Small intestine (tissue), 7 donors: Measurements from ENCODE around the gene SLC41A2. TPM values are rescaled to one million over a fixed set of nuclear protein-coding genes. Genes with fewer than 3 reads are reported as not detected.
A peak's percentile ranks its signal among the peaks of the same experiment; 100 is the strongest.

ENCODE experiments used
- DNase-seq, 2 donors: peaks; one replicate each; pipeline versions ENCODE4 v3.0.0 to v3.0.0-alpha.2; 2013
- FAIRE-seq: peaks from 2 replicates; lab custom pipeline; 2012; peaks lifted over from hg19 to GRCh38; lab: Jason Lieb, UNC
- H3K27ac ChIP-seq, 3 donors: one replicate each; pipeline ENCODE4 v1.5.1; 2013; ENCODE audit warnings: low read length in 2 of 3, mild to moderate bottlenecking in 2 of 3, control low read depth in 1 of 3, inconsistent platforms in 1 of 3, low read depth in 1 of 3, moderate library complexity in 1 of 3
- H3K27me3 ChIP-seq, 3 donors: one replicate each; pipeline ENCODE4 v1.6.1; 2013; ENCODE audit warnings: low read length in 3 of 3, inconsistent platforms in 1 of 3; ENCODE audit not compliant: control insufficient read depth in 3 of 3, insufficient read depth in 3 of 3
- H3K36me3 ChIP-seq, 3 donors: one replicate each; pipeline ENCODE4 v1.6.1; 2013; ENCODE audit warnings: low read length in 3 of 3, inconsistent platforms in 1 of 3, low read depth in 1 of 3, mild to moderate bottlenecking in 1 of 3, moderate library complexity in 1 of 3; ENCODE audit not compliant: control insufficient read depth in 3 of 3, insufficient read depth in 2 of 3
- H3K4me1 ChIP-seq, 3 donors: one replicate each; pipeline ENCODE4 v1.6.1; 2013; ENCODE audit warnings: low read length in 2 of 3, inconsistent platforms in 1 of 3, low read depth in 1 of 3, mild to moderate bottlenecking in 1 of 3, moderate library complexity in 1 of 3; ENCODE audit not compliant: control insufficient read depth in 3 of 3, insufficient read depth in 2 of 3
- H3K4me3 ChIP-seq, 3 donors: one replicate each; pipeline ENCODE4 v1.5.1; 2013; ENCODE audit warnings: low read length in 3 of 3, control low read depth in 1 of 3, inconsistent platforms in 1 of 3, low read depth in 1 of 3, mild to moderate bottlenecking in 1 of 3, moderate library complexity in 1 of 3
- H3K9me3 ChIP-seq, 2 donors: one replicate each; pipeline ENCODE4 v1.6.1; 2013; ENCODE audit warnings: low read depth in 1 of 2, low read length in 1 of 2; ENCODE audit not compliant: control insufficient read depth in 2 of 2, insufficient read depth in 1 of 2
- WGBS, 3 donors: extraction: QIAGEN DNeasy Blood & Tissue Kit; methylation state at CpG; one replicate each; pipeline ENCODE4 v1.1.7; 2013; 5-methylcytosine and 5-hydroxymethylcytosine counted together
- polyA plus RNA-seq, 4 donors: library from polyadenylated mRNA; stranded (reverse) in 3 of 4; unstranded in 1 of 4; fragments of 200-250 nt in 3 of 4; fragments of 120-200 nt in 1 of 4; gene quantifications; one replicate each; pipeline versions ENCODE4 v1.2.1 to v1.2.3, GENCODE V29; 2013
- donor health status: healthy with polysubstance abuse.
- donor health status: control.
- donor health status: control.
- donor health status: Bipolar disorder and iron deficiency.
- donor health status: healthy.

SLC41A2 gene
- polyA plus RNA-seq, 4 donors, result 2.1 to 27.5 (median 16.0) TPM

DNA sequence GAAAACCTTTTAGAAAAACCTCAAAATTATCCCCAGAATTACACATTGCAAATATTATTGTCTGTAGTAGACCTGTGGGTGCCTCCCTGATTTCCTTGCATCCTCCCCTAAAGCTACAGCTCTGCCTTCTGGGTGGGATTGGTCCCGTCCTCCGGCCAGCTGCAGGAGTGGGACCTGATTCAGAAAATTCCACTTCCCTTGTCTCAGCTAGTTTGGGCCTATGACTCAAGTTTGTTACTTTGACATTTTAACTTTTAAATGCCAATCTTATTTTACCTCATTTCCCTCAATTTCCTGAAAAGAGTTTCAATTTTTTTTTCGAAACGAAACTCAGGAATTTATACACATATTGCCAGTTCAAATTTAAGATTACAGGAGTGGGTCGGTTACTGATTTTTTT is 13.2 kb upstream of the SLC41A2 start:
- 72 to 94% (median 90%) methylated on average over 5 of the region's 5 CpGs for WGBS, 3 donors
- DNase-seq, result no peak
- no peak for FAIRE-seq

DNA sequence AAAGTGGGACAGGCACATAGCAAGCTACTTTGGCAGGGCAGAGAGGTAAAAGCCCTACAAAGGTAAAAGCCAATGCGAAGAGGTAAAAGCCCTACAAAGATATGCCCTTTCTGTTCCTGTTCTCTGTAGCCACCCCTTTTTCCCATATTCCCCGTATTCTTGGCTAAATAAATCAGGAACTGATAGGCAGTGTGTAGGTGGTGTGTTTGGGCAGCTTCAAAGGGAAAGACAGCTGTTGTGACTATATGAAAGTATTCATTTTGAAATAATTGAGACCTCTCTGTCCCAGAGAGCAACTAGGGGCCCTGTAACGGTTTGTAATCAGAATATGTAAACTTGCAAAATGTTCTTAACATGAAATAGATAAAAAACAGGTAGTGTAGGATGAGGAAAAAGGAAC is 11.3 kb upstream of the SLC41A2 start:
- WGBS, 3 donors, result 68 to 79% (median 71%) methylated on average over 3 of the region's 3 CpGs
- no peak for FAIRE-seq

More for the DNA sequence above, 13.2 kb upstream of the SLC41A2 start:
- Histone ChIP-seq H3K27ac (no peak overlapping the region), H3K4me3 (no peak overlapping the region), H3K27me3 (no peaks in the 10 kb centered on the region), H3K9me3 (no peaks in the 10 kb centered on the region), H3K4me1 (no peaks in the 10 kb centered on the region), H3K36me3 (no peaks in the 10 kb centered on the region)

DNA sequence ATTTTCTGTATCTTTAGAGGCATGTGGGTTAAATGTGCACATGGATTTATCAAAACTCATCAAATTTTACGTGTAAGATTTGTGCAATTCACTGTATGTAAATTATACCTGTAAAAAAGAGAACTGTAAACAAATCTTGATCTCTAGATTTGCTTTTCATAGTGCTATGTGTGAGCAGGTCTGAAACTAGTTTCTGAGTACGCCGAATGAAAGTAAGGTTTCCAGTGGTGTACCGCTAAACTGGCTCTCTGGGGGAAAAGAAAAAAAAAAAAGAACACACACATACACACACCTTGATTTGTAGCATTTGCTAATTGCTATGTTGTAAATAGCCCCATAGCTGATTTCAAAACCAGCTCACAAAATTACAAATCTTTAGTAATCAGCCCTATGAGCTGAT is 8.6 kb upstream of the SLC41A2 start:
- 80 to 96% (median 87%) methylated on average over 4 of the region's 4 CpGs for WGBS, 3 donors
- Histone ChIP-seq H3K4me3 (no peak overlapping the region), H3K4me1 (no peaks in the 10 kb centered on the region), H3K27ac (no peak overlapping the region), H3K27me3 (peaks cover 0 to 12% (median 0%) of the 10 kb centered on the region in 3 donors), H3K9me3 (peaks cover 0 to 3% of the 10 kb centered on the region in 2 donors), H3K36me3 (no peaks in the 10 kb centered on the region)
- DNase-seq (no peak), FAIRE-seq (no peak)

More for the DNA sequence above, 11.3 kb upstream of the SLC41A2 start:
- Histone ChIP-seq H3K4me1 (no peaks in the 10 kb centered on the region), H3K4me3 (no peak overlapping the region), H3K27me3 (no peaks in the 10 kb centered on the region), H3K9me3 (peaks cover 0 to 3% of the 10 kb centered on the region in 2 donors), H3K27ac (no peak overlapping the region), H3K36me3 (no peaks in the 10 kb centered on the region)
- DNase-seq, result no peak

DNA sequence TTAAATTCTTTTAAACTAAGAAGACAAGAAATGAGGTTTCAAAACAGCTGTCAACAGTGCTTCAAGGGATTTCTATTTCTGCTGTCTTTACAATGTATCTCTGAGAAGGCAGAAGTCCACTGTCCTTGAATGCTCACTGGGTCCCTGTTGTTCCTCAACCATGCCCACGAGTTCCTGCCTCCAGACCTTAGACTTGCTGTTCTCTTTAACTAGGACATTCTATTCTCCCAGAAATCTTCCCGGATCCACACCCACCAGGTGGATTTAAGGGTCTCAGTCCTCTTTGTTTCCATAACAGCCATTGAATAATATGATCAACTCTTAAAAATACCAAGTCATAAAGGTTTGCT is 6.7 kb upstream of the SLC41A2 start:
- Histone ChIP-seq H3K4me3 (no peak overlapping the region), H3K4me1 (peaks cover 0 to 3% (median 3%) of the 10 kb centered on the region in 3 donors), H3K27me3 (peaks cover 0 to 27% (median 0%) of the 10 kb centered on the region in 3 donors), H3K9me3 (peaks cover 0 to 3% of the 10 kb centered on the region in 2 donors), H3K36me3 (no peaks in the 10 kb centered on the region), H3K27ac (no peak overlapping the region)
- FAIRE-seq (no peak), DNase-seq (no peak)
- WGBS, 3 donors, result 65 to 66% (median 66%) methylated on average over 2 of the region's 2 CpGs

DNA sequence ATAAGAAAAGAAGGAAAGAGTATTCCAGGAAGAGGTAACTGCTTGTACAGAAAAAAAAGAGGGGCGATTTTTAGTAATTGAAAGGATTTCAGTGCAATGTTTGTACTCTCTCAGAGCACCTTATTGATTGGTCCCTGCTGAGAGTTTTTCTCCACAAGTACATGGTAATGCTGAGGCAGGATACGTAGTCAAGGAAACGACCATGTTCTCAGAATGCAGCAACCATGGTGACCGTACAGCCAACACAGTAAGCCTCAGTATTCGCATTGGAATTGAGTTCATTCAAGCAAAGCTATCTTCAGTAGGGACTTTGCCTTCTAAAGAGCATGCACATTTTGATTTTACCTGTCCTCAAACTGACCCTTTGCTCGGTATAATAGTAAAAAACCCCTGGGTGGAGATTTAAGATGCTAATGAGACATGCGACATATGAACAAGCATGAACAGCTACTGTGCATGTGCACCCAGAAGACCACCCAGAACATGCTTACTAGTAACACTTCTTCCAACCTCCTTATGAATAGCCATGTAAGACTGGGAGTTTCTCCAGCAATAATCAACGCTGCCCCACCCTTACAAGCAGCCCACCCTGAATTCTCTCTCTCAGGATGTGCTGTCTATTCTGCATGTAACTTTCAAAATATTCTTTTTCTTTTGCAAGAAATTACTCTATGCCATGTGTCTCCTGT is 6.2 kb upstream of the SLC41A2 start:
- H3K4me3 ChIP-seq, result no peak overlapping the region
- H3K27me3 ChIP-seq, result peaks cover 0 to 28% (median 0%) of the 10 kb centered on the region in 3 donors
- FAIRE-seq (no peak), DNase-seq (no peak)
- H3K4me1 ChIP-seq, result peaks cover 4 to 7% (median 6%) of the 10 kb centered on the region in 3 donors
- H3K27ac ChIP-seq, result no peak overlapping the region
- WGBS, 3 donors, result 65 to 79% (median 79%) methylated on average over 8 of the region's 8 CpGs
- peaks cover 0 to 3% of the 10 kb centered on the region in 2 donors for H3K9me3 ChIP-seq
- H3K36me3 ChIP-seq, result no peaks in the 10 kb centered on the region

DNA sequence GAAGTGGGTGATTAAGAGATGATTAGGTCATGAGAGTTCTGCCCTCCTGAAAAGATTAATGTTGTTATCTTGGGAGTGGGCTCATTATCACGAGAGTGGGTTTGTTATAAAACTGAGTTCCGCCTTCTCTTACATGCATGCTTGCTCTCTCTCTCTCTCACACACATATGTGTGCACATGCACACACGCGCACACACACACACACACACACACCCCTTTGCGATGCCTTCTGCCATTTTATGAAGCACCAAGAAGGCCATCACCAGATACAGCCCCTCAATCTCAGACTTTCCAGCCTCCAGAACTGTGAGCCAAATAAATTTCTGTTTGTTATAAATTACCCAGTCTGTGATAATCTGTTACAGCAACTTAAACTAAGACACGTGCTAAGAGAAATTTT is 5.7 kb upstream of the SLC41A2 start:
- DNase-seq (no peak), FAIRE-seq (no peak)
- WGBS, 3 donors, result 70 to 81% (median 79%) methylated on average over 6 of the region's 6 CpGs
- H3K9me3 ChIP-seq, result peaks cover 0 to 3% of the 10 kb centered on the region in 2 donors
- H3K4me3 ChIP-seq, result no peak overlapping the region
- peaks cover 5 to 12% (median 6%) of the 10 kb centered on the region in 3 donors for H3K4me1 ChIP-seq
- H3K27me3 ChIP-seq, result peaks cover 0 to 33% (median 0%) of the 10 kb centered on the region in 3 donors
- no peaks in the 10 kb centered on the region for H3K36me3 ChIP-seq
- H3K27ac ChIP-seq, result no peak overlapping the region

DNA sequence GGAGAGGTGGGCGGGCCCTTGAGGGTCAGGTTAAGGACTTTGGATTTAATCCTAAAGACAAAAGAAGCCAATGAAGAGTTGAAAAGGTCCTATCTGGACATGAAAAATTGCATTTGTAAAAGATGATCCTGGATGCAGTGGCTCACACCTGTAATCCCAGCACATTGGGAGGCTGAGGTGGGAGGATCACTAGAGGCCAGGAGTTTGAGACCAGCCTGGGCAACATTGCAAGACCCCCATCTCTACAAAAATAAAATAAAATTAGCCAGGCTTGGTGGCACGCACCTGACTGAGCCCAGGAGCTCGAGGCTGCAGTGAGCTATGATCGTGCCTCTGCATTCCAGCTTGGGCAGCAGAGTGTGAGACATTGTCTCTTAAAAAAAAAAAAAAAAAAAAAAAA is 2.4 kb upstream of the SLC41A2 start:
- Histone ChIP-seq H3K36me3 (no peaks in the 10 kb centered on the region), H3K4me1 (peaks cover 5 to 12% (median 6%) of the 10 kb centered on the region in 3 donors), H3K9me3 (no peaks in the 10 kb centered on the region), H3K27me3 (peaks cover 0 to 50% (median 0%) of the 10 kb centered on the region in 3 donors), H3K4me3 (no peak overlapping the region), H3K27ac (no peak overlapping the region)
- FAIRE-seq (no peak), DNase-seq (no peak)
- WGBS, 3 donors, result 97 to 98% (median 97%) methylated on average over 4 of the region's 4 CpGs

DNA sequence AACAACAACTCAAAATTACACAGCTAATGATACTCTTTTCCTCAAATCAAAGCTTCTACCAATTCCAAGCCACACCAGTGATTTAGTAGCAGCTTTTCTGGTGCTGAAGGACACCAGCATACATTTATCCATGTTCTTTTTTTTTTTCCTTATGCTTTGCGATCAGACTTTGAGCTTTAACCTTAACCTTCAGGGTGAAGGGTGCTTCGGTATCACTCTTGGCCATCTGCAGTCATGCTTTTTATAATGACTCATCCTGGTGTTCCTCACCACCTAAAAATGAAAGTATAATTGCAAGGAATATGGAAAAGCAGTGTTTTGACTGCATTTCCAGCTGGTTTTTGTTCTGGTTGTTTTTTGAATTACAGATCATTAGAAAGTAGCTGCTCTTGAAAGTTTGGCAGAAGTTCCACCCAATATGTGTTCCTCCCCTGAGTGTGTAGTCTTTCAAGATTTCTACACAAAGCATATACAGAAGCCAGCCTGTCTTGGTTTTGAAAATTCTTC is 1.3 kb upstream of the SLC41A2 start:
- peak overlapping the region in 1 of 3 donors; percentile 85 for H3K4me3 ChIP-seq
- no peak for FAIRE-seq
- peaks cover 5 to 12% (median 6%) of the 10 kb centered on the region in 3 donors for H3K4me1 ChIP-seq
- H3K9me3 ChIP-seq, result no peaks in the 10 kb centered on the region
- 4 to 31% (median 24%) methylated on average over 2 of the region's 2 CpGs for WGBS, 3 donors
- peaks cover 0 to 57% (median 0%) of the 10 kb centered on the region in 3 donors for H3K27me3 ChIP-seq
- H3K27ac ChIP-seq, result peak overlapping the region in 2 of 3 donors; percentile 88 to 90
- DNase-seq, result peak; percentile 27 to 89
- no peaks in the 10 kb centered on the region for H3K36me3 ChIP-seq
